Heart left ventricle (tissue), 13 donors: ENCODE data around the gene TAOK3.

Source experiments
- POLR2A ChIP-seq, 2 donors: fragments of 450-650 bp; IDR thresholded peaks; one replicate each; pipeline ENCODE4 v1.6.1; 2017; ENCODE audit warnings: antibody characterized with exemption in 2 of 2, mild to moderate bottlenecking in 2 of 2, moderate library complexity in 2 of 2
- TF ChIP-seq, protein P1 (sequence below), 12 donors: fragments of 200-600 bp; sonication (generic) in 4 of 12; IDR thresholded peaks; one replicate each; pipeline versions ENCODE4 v1.5.0 to v1.8.0; 2018 to 2022; ENCODE audit warnings: antibody characterized with exemption in 12 of 12, mild to moderate bottlenecking in 5 of 12
- donor health status: ischemic (EF 13 %, LVEDD 7.1; RV severe dilation, severe dysfunction).
- donor health status: DM: no; HTN: yes; CAD: no.
- donor health status: DM: no; HTN: no; CAD: no.
- donor health status: ischemic (EF 25% LVEDD 6.9; RV normal size, moderate dysfunction).
- donor health status: ischemic (EF 25% LVEDD 5.7; RV mildly dilated, moderate dysfunction).
- donor health status: ischemic (EF 35%, LVEDD 5.7; RV mildly dilated, moderate dysfunction).
- donor health status: nonischemic (EF 11% LVEDD 7.7; RV severe dilation, severe dysfunction).
- donor health status: DM: yes; HTN: yes; CAD: no.
- donor health status: PGD.
- donor health status: ischemic (EF 29% LVEDD 5.4; RV normal size, mild dysfunction).
- donor health status: nonischemic (EF 23%, LVEDD 6.1; RV moderate dilation, normal function).

DNA sequence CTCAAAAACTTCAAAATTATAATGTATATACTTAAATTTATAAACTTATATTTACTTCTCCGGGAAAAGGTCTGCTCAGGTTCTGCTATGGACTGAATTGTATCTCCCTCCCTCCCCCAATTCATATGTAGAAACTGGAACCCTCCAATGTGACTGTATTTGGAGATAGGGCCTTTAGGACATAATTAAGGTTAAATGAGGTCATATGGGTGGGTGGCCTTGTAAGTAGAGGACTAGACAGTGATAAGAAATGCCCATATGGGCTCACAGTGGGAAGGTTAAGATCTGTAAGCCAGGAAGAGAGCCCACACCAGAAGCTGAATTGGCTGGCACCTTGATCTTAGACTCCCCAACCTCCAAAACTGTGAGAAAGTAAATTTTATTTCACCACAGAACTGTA is 84.5 kb downstream of the TAOK3 start:
- TF ChIP-seq, protein P1, sequence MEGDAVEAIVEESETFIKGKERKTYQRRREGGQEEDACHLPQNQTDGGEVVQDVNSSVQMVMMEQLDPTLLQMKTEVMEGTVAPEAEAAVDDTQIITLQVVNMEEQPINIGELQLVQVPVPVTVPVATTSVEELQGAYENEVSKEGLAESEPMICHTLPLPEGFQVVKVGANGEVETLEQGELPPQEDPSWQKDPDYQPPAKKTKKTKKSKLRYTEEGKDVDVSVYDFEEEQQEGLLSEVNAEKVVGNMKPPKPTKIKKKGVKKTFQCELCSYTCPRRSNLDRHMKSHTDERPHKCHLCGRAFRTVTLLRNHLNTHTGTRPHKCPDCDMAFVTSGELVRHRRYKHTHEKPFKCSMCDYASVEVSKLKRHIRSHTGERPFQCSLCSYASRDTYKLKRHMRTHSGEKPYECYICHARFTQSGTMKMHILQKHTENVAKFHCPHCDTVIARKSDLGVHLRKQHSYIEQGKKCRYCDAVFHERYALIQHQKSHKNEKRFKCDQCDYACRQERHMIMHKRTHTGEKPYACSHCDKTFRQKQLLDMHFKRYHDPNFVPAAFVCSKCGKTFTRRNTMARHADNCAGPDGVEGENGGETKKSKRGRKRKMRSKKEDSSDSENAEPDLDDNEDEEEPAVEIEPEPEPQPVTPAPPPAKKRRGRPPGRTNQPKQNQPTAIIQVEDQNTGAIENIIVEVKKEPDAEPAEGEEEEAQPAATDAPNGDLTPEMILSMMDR (IDR thresholded peaks at IDR 0.05): no peak
- TF ChIP-seq POLR2A (IDR thresholded peaks at IDR 0.05): no peak
